ENCODE data around the gene SLC25A17.
"Not testable (repeated sequence)": the region's sequence is repeated elsewhere in the genome, so short reads cannot be mapped to it uniquely, and the experiment has no call there.

SLC25A17 gene

GRCh38 chr22:40819599-40820140 is 524 bp upstream of the SLC25A17 start:
- DNase-seq (ENCODE audit: low read depth) = no peak

GRCh38 chr22:40818192-40818746 is 877 bp downstream of the SLC25A17 start:
- DNase-seq (ENCODE audit: low read depth) = no peak

GRCh38 chr22:40817737-40818136 is 1.4 kb downstream of the SLC25A17 start:
- no peak for DNase-seq (ENCODE audit: low read depth)

- DNase-seq (ENCODE audit: low read depth) = no peak
These were observed 5.2 kb downstream of the SLC25A17 start for GRCh38 chr22:40813912-40814315.

- DNase-seq (ENCODE audit: low read depth) = no peak
These were observed 10.9 kb downstream of the SLC25A17 start for GRCh38 chr22:40808018-40808841.

- no peak for DNase-seq (ENCODE audit: low read depth)
These were observed 12.4 kb downstream of the SLC25A17 start for GRCh38 chr22:40806711-40807110.

GRCh38 chr22:40805699-40806203 is 13.4 kb downstream of the SLC25A17 start:
- no peak for DNase-seq (ENCODE audit: low read depth)

- no peak for DNase-seq (ENCODE audit: low read depth)
These were observed 13.9 kb downstream of the SLC25A17 start for GRCh38 chr22:40805239-40805638.

GRCh38 chr22:40803321-40803720 is 15.8 kb downstream of the SLC25A17 start:
- DNase-seq (ENCODE audit: low read depth) = no peak

- no peak for DNase-seq (ENCODE audit: low read depth)
These were observed 20.1 kb downstream of the SLC25A17 start for GRCh38 chr22:40799008-40799407.

GRCh38 chr22:40797427-40797826 is 21.7 kb downstream of the SLC25A17 start:
- DNase-seq (ENCODE audit: low read depth) = no peak

GRCh38 chr22:40792451-40792850 is 26.7 kb downstream of the SLC25A17 start:
- no peak for DNase-seq (ENCODE audit: low read depth)

GRCh38 chr22:40791241-40791640 is 27.9 kb downstream of the SLC25A17 start:
- DNase-seq (ENCODE audit: low read depth) = no peak

- no peak for DNase-seq (ENCODE audit: low read depth)
These were observed 30.0 kb downstream of the SLC25A17 start for GRCh38 chr22:40789131-40789530.

GRCh38 chr22:40782521-40782920 is 36.6 kb downstream of the SLC25A17 start:
- DNase-seq (ENCODE audit: low read depth) = no peak

GRCh38 chr22:40781749-40782148 is 37.4 kb downstream of the SLC25A17 start:
- not testable (repeated sequence) for DNase-seq (ENCODE audit: low read depth)

GRCh38 chr22:40769761-40770160 is 49.4 kb downstream of the SLC25A17 start:
- DNase-seq (ENCODE audit: low read depth) = no peak

GRCh38 chr22:40768206-40768605 is 50.9 kb downstream of the SLC25A17 start:
- no peak for DNase-seq (ENCODE audit: low read depth)

- DNase-seq (ENCODE audit: low read depth) = no peak
These were observed 52.2 kb downstream of the SLC25A17 start for GRCh38 chr22:40766956-40767355.

GRCh38 chr22:40764763-40765441 is 54.2 kb downstream of the SLC25A17 start:
- no peak for DNase-seq (ENCODE audit: low read depth)

GRCh38 chr22:40759294-40759840 is 59.8 kb downstream of the SLC25A17 start:
- DNase-seq (ENCODE audit: low read depth) = no peak

- DNase-seq (ENCODE audit: low read depth) = not testable (repeated sequence)
These were observed 60.3 kb downstream of the SLC25A17 start for GRCh38 chr22:40758851-40759250.
